ENCODE results near the gene EXOC6.
"Not testable (repeated sequence)": the region's sequence is repeated elsewhere in the genome, so short reads cannot be mapped to it uniquely, and the experiment has no call there.

Gene EXOC6

DNA sequence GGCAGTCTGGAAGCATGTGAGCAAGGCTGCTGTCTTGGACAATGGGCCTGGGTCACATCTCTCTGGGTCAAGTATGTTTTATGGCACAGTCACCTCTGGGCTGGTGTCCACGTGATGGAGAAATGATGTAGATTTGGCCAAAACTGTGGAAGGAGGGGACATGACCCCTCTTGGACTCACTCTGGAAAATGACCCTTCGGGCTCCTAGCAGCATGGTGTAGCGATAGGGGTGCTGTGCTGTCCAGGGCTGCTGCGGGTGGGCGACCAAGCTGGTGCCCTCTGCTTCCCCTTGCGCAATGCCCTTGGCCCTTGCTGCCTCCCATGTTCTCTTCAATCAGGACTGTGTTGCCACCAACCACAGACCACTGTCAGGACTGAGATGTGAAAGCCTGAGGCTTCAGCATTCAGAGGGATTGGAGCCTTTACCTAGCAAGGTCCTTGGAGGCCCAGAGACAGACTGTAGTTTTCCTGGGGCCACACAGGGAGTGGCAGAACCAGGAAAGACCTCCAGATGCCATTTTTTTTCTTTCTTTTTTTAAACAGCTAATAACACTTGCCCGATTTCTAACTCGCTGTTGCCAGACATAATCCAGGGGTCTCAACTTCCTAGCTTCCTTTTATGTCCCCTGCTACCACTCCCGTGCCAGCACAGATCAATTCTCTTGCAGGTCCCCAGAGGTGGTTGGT is 231.5 kb downstream of the EXOC6 start:
- DNase-seq (ENCODE audit: low read depth, low spot score) = no peak

DNA sequence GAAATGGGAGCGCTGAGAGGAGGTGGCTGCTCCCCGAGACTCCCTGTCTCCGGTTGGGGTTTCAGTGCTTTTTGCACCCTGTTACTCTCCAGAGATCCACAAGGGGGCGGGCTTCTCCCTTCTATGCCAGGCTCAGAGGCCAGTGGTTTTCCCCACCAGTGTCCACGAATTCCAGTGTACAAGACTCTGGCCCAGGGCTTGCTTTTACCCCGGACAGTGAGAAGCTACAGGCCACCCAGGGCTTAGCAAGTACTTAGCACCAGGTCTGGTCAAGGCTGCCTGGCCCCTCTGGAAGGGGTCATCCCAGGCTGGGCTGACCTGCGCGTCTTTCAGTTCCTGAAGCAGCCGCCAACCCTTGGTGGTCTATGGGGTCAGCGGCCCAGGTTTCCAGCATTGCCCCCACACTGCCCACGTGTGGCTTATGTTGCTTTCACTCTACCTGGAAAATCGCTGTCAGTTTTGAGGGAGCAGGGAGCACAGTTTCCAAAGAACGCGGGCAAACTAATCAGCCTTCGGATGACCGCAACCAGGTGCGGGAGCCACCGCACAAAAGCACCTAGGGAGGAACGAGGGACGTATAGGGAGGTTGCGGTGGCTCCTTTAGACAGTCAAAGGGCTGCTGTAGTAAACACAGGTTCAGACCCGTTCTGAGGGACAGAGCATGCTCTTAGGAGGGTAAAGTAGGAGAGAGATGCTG is 232.2 kb downstream of the EXOC6 start:
- peak; percentile 26 for DNase-seq (ENCODE audit: low read depth, low spot score)

DNA sequence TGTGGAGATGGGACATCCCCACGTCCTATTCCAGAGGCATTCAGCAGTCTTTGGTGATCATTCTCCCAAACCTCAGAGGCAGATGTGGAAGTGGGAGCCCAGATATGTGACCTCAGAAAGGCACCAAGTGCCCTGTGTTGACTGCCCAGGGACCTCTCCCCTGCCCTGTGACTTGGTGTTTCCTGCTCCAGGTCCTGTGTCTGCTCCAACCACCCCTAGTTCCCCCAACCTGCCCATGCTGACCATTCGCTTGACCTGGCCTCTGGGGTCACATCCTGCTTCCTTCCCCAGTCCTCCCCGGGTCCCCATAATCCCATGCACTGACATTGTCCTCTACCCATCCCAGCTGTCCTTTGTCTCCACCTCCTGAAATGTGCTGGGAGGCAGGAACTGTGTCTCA is 233.0 kb downstream of the EXOC6 start:
- DNase-seq (ENCODE audit: low read depth, low spot score) = no peak

DNA sequence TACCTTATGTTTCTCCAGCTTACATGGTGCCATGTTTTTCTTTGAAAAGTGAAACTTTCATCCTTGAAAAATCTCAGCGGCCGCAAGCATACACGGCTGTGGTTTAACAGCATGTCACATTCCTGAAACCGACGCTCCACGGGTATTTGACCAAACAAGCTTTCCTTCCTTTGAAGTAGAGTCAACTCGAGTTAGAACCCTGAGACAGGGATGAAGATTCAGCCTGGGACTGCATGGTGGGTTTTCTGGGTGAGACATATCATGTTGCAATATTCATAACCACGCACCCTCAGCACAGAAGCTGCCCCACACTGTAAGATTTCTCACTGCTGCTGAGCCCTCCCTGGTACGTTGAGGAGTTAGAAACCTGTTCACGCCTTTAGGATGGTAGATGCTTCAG is 233.5 kb downstream of the EXOC6 start:
- DNase-seq (ENCODE audit: low read depth, low spot score) = no peak

DNA sequence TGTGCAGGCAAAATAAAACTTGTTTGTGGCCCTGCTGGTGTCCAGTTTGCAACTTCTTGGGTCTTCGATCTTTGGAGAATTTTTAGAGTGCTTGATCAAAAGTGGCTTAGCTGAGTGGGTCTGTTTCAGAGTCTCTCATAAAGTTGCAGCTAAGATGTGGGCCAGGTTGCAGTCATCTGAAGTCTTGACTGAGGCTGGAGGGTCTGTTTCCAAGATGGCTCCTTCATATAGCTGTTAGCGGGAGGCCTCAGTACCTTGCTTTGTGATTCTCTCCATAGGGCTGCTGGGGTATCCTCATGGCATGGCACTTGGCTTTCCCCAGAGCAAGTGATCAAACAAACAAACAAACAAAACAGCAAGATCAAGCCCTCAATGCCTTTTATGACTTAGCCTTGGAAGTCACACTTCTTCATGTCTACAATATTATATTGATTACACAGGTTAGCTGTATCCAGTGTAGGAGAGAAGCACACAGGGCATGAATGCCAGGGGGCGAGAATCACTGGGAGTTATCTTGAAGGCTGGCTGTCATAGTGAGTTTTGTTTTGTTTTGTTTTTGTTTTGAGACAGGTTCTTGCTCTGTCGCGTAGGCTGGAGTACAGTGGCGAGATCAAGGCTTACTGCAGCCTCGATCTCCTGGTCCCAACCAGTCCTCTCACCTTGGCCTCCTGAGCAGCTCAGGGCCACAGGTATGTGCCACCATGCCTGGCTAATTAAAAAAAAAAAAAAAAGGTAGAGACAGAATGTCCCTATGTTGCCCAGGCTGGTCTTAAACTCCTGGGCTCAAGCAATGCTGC is 235.6 kb downstream of the EXOC6 start:
- no peak for DNase-seq (ENCODE audit: low read depth, low spot score)

DNA sequence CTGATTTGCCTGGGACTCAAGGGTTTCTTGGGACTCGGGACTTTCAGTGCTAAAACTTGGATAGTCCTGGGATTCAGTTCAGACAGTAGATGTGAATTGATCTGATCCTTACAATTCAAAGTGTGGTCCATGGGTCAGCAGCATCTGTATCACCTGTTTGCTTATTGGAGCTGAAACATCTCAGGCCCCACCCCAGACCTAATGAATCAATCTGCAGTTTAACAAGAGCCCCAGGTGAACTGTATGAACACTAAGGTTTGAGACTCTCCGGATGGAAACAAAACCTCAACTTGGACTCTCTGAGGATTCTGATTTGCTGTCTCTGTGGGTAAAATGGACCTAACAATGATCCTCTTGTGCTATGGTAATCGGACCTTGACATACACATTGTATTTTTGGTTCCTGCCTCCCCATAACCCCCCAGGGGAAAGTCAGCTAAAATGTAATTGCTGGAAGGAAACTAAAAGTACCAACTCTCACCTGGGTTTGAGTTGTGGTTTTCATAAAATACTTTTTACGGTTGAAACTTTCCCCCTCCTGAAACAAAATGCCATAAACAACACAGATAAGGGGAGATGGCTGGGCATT is 237.0 kb downstream of the EXOC6 start:
- DNase-seq (ENCODE audit: low read depth, low spot score) = no peak

DNA sequence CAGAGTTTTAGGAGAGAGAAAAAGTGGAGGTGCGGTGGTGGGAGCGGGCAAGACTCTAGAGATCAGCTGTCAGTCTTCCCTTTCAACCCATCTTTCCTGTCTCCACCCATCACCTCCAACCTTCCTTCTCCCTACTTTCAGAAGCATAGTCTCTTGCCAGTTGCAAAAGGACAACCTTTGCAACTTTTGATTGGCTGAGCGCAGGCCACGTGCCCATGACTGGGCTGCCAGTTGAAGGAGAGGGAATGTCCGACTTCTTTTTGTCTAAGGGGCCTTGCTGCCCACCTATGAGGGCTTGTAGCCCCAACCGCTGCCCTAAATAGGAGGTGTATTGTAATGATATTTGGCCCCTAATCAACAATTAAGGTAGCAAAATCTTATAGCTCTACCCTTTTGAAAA is 238.0 kb downstream of the EXOC6 start:
- DNase-seq (ENCODE audit: low read depth, low spot score) = no peak

DNA sequence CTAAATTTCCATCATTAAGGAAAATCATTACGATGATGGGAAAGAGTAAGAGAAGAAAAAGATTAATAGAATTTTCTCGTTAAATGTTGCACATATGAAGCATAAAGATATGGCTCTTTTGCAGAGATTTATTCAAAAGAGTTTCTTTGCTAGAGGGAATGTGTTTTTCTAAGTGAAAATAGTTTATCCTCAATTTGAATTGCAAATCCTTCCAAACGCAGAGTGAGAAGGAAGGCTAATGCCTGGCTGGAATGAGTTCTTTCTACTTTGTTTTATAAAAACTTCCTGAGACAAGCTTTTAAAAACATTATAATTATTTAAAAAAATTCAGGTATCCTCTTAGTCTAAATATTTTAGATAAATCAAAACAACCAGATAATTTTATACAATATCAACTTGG is 239.5 kb downstream of the EXOC6 start:
- no peak for DNase-seq (ENCODE audit: low read depth, low spot score)

DNA sequence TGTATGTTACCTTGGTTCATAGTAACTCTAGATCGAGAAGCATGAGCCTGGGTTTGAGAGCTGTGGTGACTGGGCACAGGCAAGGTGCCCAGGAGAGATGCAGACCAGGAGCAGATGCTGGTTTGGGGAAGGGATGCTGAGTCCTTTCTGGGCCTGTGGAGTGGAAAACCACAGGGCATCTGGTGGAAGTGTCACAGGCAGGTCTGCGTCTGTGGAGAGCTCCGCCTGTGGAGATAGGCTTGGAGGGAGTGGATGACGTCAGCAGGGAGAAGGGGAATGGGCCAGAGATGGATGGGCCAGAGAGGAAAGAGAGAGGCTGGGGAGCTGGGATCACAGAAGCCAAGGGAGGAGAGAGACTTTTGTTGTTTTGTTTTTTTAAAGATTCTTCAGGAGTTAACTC is 240.1 kb downstream of the EXOC6 start:
- DNase-seq (ENCODE audit: low read depth, low spot score) = no peak

DNA sequence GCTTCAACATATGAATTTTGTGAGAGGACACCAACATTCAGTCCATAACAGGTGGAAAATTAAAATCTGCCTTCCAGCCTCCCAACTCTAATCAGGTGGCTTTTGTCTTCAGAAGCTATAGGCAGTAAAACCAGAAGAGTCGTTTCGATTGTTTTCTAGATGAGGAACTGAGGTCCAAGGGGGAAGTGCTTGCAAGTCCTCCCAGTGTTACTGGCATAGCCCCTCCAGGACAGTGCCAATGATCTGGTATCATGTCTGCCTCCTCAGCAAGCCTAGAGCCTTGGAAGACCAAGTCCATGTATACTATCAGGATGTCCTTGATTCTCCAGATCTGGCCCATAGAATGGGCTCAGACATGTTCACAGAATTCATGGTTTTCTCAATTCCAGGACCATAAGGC is 242.3 kb downstream of the EXOC6 start:
- no peak for DNase-seq (ENCODE audit: low read depth, low spot score)

DNA sequence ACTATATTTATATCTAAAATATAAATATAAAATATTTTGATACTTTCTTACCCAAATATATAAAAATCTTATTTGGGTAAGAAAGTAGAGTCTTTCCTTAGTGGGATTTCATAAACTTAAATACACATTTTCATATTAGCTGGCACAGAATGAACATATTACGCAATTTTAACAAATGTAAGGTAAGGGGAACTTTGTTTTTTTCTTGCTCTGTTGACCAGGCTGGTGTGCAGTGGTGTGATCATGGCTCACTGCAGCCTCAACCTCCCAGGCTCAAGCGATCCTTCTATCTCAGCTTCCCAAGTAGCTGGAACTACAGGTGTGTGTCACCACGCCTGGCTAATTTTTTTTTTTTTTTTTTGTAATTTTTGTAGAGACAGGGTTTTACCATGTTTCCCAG is 243.6 kb downstream of the EXOC6 start:
- DNase-seq (ENCODE audit: low read depth, low spot score) = no peak

DNA sequence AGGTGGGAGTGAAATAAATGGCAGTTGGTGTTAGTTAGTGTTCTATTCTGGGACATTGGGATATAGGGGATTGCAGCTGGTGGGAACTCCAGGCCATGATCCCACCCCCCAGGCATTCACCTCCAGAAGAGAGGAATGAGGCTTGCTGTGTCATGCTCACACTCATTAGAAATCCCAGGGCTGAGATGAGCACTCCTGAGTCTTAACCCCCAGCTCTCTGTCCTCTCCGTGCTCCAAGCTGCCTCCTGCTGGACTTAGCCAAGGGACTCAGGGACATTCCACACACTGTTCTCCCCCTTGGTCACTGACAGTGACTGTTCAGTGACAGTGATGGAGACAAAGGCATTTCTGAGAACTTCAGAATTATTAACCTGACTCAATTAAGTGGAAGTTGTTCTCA is 246.9 kb downstream of the EXOC6 start:
- no peak for DNase-seq (ENCODE audit: low read depth, low spot score)

DNA sequence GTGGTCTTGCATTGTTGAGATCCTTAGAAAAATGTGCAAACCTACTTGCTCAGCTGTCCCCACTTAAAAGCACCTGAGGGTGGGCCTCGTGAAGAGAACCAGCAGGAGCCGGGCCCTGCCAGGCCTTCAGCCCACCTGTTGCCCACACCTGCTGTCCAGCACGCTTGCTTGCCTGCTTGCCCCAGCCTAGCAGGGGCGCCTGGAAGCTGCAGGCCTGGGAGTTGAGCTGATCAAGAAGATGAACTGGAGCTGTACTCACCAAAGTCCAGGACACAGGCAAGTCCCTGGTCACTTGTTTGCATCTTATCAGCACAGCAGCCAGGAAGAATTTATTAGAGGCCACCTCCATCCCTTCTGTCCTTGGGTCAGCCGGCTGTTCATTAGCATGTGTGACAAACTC is 248.6 kb downstream of the EXOC6 start:
- DNase-seq (ENCODE audit: low read depth, low spot score) = no peak

DNA sequence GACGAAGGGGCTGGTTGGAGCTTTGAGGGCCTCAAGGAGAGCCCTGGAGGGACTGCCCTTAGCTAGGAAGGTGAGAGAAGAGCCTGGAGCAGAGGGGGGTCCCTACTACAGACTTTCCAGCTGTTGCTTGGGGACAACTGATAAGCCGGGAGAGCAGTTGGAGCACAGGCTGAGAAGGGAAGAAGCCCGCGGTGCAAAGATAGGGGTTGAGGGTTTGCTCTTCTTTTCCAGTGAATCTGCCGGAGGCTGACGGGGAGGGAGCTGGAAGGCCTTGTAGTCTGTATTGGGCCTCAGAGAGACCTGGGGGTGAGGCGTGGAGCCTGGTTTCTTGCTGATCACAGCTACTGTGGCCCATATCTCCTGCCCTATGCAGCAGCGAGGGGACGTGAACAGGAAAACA is 249.1 kb downstream of the EXOC6 start:
- no peak for DNase-seq (ENCODE audit: low read depth, low spot score)

DNA sequence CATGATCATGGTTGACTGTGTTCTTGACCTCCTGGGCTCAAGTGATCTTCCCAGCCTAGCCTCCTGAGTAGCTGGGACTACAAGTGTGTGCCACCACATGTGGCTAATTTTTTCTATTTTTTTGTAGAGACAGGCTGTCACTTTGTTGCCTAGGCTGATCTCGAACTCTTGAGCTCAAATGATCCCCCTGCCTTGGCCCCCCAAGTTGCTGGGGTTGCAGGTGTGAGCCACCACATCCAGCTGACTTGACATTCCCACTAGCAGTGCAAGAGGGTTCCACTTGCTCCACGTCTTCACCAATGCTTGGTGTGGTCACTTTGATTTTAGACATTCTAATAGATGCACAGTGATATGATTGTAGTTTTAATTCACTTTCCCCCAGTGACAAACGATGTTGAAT is 250.5 kb downstream of the EXOC6 start:
- DNase-seq (ENCODE audit: low read depth, low spot score) = no peak

DNA sequence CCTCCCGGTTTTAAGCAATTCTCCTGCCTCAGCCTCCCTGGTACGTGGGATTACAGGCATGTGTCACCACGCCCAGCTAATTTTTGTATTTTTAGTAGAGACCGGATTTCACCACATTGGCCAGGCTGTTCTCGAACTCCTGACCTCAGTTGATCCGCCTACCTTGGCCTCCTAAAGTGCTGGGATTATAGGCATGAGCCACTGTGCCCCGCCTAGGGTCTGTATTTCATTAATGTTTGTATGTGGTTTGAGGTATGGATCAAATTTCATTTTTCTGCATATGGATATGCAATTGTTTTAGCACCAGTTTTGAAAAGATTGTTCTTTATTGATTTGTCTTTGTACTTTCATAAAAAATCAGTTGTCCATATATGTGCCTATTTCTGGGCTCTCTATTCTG is 251.3 kb downstream of the EXOC6 start:
- no peak for DNase-seq (ENCODE audit: low read depth, low spot score)

DNA sequence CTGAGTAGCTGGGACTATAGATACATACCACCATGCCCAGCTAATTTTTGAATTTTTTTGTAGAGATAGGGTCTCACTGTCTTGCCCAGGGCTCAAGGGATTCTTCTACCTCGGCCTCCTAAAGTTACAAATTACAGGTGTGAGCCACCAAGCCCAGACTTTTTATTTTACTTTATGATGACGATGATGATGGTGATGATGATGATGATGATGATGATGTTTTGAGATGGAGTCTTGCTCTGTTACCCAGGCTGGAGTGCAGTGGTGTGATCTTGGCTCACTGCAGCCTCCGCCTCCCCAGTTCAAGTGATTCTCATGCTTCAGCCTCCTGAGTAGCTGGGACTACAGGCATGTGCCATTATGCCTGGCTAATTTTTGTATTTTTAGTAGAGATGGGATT is 252.8 kb downstream of the EXOC6 start:
- DNase-seq (ENCODE audit: low read depth, low spot score) = not testable (repeated sequence)

DNA sequence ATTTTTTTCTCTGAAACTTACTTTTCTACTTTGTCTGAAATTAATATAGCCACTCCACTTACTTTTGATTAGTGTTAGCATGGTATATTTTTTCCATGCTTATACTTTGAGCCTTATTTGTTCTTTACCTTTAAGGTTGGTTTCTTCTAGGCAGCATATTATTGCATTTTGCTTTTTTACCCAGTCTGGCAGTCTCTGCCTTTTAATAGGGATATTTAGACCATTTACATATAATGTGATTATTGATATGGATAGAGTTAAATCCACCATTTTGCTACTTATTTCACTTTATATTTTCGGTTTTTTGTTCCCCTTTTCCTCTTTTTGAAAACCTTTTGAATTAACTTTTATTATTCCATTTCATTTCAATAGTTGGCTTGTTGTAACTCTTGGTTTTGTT is 255.6 kb downstream of the EXOC6 start:
- no peak for DNase-seq (ENCODE audit: low read depth, low spot score)

DNA sequence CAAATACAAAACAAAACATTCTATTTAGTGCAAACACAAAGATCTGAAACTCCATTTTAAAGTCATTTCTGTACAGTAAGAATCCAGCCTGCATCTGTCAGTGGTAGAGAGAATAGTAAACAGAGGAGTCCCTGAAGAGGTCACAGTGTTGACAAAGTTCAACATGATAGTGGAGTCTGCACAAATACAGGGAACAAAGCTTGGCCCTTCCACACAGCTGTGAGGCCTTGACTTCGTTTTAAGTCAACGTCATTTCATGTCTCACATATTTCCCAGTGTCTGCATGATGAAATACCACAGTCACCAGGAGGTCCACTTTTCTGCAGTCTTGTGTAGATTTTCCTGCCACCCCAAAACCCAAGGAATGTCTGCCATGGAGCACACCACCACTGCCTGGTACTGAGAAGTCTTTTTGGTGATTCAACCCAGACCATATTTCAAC is 258.3 kb downstream of the EXOC6 start:
- DNase-seq (ENCODE audit: low read depth, low spot score) = no peak

Measured in activated CD4-positive, CD25-positive, alpha-beta regulatory T cell treated with anti-CD3 and anti-CD28 coated beads, Interleukin-2, amount 50 U/mL, for 16 hours (primary cell).